Mesothelial cell of epicardium (in vitro differentiated cells): ENCODE measurements around the gene KCNE1. TPM values are rescaled to one million over a fixed set of nuclear protein-coding genes. Genes with fewer than 3 reads are reported as not detected.

Experiments
- DNase-seq, 2 experiments: peaks; one replicate each; pipeline ENCODE4 v3.0.0; 2021; ENCODE audit warnings: low spot score in 2 of 2; ENCODE audit not compliant: unreplicated experiment in 2 of 2
- H3K27ac Mint-ChIP-seq: 2 replicates; pipeline ENCODE4 v1.8.0; 2021; ENCODE audit warnings: mixed read lengths
- H3K27me3 Mint-ChIP-seq: 2 replicates; pipeline ENCODE4 v1.8.0; 2021; ENCODE audit warnings: low read depth, mixed read lengths
- H3K36me3 Mint-ChIP-seq: 2 replicates; pipeline ENCODE4 v1.8.0; 2021; ENCODE audit warnings: mixed read lengths
- H3K4me1 Mint-ChIP-seq: 2 replicates; pipeline ENCODE4 v1.8.0; 2021; ENCODE audit warnings: mixed read lengths
- H3K4me3 Mint-ChIP-seq: 2 replicates; pipeline ENCODE4 v1.8.0; 2021; ENCODE audit warnings: mild to moderate bottlenecking, moderate library complexity, mixed read lengths
- H3K9me3 Mint-ChIP-seq: 2 replicates; pipeline ENCODE4 v1.8.0; 2021; ENCODE audit warnings: mixed read lengths
- total RNA-seq: library from RNA; stranded (reverse); gene quantifications from 3 replicates; pipeline ENCODE4 v1.2.1, GENCODE V29; 2021
- TF ChIP-seq, protein P1 (sequence below): fragments of 200-600 bp; sonication (generic); IDR thresholded peaks from one replicate; pipeline ENCODE4 v1.5.0; 2021; ENCODE audit warnings: antibody characterized with exemption; ENCODE audit not compliant: unreplicated experiment

Gene KCNE1
- total RNA-seq, 1 donor from 2014 or later: 1.0 TPM

DNA sequence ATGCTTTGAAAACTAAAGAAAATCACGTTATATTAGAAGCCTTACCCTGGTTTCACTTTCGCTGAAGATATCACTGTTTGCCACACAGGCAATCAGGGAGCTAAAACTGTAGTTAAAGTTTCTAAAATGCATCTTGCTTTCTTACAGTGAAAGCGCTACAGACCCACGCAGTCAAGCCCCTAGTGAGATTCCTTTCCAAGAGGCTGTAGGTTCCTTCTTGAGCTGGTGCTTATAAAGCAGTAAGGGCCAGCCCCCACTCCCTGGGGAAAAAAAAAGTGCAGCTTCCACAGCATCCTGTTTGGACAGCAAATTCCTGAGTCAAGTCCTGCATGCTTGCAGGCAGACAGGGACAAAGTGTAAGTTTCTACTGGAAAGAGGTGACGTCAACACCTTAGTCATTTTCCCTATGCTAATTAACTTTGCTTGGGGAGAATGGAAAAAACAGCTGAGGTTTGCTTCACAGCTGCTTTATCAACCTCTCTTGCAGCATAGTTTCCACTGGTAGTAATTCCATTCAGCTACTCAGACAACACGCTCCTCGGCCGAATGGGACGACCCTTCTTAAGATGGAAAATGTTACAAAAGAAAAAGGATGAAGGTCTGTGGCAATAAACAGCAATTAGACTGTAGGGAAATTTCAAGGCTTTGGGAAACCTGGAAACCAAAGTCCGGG is 14.7 kb upstream of the KCNE1 start:
- Mint-ChIP-seq H3K27me3 (no peaks in the 10 kb centered on the region), H3K4me3 (peak overlapping the region; percentile 59), H3K4me1 (peaks cover 24% of the 10 kb centered on the region), H3K27ac (peak overlapping the region; percentile 98), H3K9me3 (peaks cover 10% of the 10 kb centered on the region), H3K36me3 (peaks cover 2% of the 10 kb centered on the region)
- DNase-seq: peak in 1 of 2 experiments; percentile 62
- TF ChIP-seq, protein P1, sequence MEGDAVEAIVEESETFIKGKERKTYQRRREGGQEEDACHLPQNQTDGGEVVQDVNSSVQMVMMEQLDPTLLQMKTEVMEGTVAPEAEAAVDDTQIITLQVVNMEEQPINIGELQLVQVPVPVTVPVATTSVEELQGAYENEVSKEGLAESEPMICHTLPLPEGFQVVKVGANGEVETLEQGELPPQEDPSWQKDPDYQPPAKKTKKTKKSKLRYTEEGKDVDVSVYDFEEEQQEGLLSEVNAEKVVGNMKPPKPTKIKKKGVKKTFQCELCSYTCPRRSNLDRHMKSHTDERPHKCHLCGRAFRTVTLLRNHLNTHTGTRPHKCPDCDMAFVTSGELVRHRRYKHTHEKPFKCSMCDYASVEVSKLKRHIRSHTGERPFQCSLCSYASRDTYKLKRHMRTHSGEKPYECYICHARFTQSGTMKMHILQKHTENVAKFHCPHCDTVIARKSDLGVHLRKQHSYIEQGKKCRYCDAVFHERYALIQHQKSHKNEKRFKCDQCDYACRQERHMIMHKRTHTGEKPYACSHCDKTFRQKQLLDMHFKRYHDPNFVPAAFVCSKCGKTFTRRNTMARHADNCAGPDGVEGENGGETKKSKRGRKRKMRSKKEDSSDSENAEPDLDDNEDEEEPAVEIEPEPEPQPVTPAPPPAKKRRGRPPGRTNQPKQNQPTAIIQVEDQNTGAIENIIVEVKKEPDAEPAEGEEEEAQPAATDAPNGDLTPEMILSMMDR: no peak

DNA sequence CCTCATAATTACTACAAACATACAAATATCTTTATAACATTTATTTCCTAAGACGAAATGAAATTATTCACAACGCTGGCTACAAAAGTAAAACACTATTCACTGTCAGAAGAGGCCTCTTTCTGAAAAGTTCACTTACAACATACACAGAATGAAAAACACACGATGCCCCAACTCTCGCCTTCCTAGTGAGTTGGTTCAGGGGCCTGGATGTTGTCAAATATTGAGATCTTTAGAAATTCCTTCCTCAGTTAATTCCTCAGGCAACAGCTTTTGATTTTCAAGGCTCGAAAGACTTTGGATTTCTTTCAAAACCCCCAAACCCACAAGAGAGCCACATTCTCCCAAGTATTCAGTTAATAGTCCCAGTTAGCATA is 14.2 kb upstream of the KCNE1 start:
- peaks cover 5% of the 10 kb centered on the region for H3K36me3 Mint-ChIP-seq
- TF ChIP-seq, protein P1: no peak
- H3K4me1 Mint-ChIP-seq: peaks cover 24% of the 10 kb centered on the region
- DNase-seq: no peak
- peak overlapping the region; percentile 98 for H3K27ac Mint-ChIP-seq
- H3K4me3 Mint-ChIP-seq: peak overlapping the region; percentile 59
- no peaks in the 10 kb centered on the region for H3K27me3 Mint-ChIP-seq
- peaks cover 10% of the 10 kb centered on the region for H3K9me3 Mint-ChIP-seq

DNA sequence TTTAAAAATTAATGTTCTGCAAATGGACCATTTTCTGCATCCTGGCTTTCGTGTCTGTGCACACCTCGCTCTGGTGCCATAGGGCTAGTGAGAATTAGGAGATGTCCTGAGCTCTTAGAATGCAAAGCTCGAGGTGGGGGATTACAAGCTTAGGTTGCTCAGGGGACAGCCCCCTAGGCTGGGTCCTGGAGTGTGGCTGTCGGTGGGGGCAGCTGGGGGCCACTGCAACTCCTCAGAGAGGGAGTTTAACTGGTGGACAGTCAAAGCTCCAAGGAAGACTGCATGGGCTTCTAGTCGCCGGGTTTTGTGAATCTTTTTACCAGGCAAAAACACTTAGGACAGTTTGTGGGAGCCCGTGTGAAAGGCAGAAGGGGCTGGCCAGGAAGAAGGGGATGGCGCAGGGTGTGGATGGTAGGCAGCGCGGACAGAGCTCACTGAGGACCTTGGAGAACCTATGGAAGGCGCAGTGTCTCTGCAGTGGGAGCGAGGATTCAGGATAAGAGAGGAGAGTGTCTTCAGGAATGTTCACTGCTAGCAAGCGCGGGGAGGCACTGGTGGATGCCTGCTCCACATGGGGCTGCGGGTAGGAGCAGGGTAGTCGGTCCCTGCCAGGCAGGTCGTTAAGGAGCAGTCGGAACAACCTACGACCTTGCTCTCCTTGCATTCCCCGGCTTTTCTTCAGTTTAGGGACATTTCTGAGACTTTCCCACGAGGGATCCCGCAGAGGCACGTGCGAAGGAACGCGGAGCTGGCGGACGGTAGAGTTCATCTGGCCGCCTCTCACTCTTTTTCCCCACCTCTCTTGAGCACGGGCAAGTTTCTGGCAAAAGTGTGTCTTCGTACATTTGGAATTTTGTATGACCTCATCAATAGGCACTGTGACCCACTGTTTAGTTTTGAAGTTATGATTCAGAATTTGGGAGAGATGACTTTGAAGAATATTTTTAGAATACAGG is 12.9 kb upstream of the KCNE1 start:
- TF ChIP-seq, protein P1: no peak

DNA sequence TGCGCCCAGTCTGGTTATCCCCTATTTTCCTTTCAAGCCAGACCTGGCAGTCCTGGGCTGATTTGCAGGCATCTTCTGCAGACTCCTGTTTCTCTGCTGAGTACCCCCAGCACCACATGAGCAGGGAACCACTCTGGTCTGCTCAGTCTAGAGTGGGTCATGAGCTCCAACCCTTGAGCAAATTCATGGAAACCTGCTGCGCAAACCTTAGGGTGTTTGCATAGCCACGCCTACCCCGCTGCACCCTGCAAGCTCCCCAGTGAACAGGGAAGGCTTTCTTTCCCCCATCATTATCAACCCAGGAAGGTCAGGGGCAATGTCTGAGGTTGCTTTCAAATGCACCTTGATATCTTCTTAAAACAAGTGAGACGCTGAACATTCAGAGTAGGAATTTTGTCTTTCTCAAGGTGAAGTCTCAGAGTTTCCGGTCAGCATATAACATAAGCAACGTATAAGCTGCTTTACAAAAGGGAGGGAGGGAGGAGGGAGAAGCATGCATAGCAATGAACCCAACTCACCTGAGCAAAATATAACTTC is 11.1 kb upstream of the KCNE1 start:
- Mint-ChIP-seq H3K27ac (no peak overlapping the region), H3K4me1 (peaks cover 24% of the 10 kb centered on the region), H3K36me3 (peaks cover 18% of the 10 kb centered on the region), H3K4me3 (no peak overlapping the region), H3K9me3 (peaks cover 6% of the 10 kb centered on the region), H3K27me3 (no peaks in the 10 kb centered on the region)
- DNase-seq: no peak
- TF ChIP-seq, protein P1: no peak

More for the DNA sequence above, 12.9 kb upstream of the KCNE1 start:
- peaks cover 13% of the 10 kb centered on the region for H3K36me3 Mint-ChIP-seq
- no peaks in the 10 kb centered on the region for H3K27me3 Mint-ChIP-seq
- peaks cover 10% of the 10 kb centered on the region for H3K9me3 Mint-ChIP-seq
- DNase-seq: peak in 1 of 2 experiments; percentile 50
- H3K4me1 Mint-ChIP-seq: peaks cover 24% of the 10 kb centered on the region
- H3K4me3 Mint-ChIP-seq: peak overlapping the region; percentile 61
- H3K27ac Mint-ChIP-seq: peak overlapping the region; percentile 98

DNA sequence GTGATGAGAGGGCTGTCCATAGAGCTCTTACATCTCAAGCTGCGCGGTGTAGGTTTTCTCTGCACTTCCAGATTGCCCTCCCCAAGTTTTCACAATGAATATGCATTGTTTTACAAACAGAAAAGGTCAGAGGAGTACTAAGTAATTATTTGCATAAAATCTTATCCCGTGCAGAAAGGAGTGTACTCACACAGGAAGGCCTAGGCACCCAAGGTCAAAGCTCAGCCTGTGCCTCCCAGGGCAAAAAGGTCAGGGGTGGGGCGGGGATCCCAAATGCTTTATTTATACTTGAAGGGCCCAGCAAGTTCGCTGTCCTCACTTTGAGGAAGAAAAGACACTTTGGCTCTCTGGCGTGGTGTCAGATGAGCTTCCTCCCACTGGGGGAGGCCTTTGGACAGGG is 10.3 kb upstream of the KCNE1 start:
- Mint-ChIP-seq H3K9me3 (no peaks in the 10 kb centered on the region), H3K4me1 (peaks cover 24% of the 10 kb centered on the region), H3K36me3 (peaks cover 23% of the 10 kb centered on the region), H3K27me3 (no peaks in the 10 kb centered on the region), H3K27ac (no peak overlapping the region), H3K4me3 (no peak overlapping the region)
- DNase-seq: no peak
- TF ChIP-seq, protein P1: no peak
